Suppressor macrophage treated with lipopolysaccharide for 4 hours (primary cell): Measurements from ENCODE around the gene WDR45B.
"Not testable (repeated sequence)": the region's sequence is repeated elsewhere in the genome, so short reads cannot be mapped to it uniquely, and the experiment has no call there.

ENCODE experiments used
- DNase-seq: peaks from one replicate; pipeline ENCODE4 v3.0.0-alpha.2; 2020

Gene WDR45B

DNA sequence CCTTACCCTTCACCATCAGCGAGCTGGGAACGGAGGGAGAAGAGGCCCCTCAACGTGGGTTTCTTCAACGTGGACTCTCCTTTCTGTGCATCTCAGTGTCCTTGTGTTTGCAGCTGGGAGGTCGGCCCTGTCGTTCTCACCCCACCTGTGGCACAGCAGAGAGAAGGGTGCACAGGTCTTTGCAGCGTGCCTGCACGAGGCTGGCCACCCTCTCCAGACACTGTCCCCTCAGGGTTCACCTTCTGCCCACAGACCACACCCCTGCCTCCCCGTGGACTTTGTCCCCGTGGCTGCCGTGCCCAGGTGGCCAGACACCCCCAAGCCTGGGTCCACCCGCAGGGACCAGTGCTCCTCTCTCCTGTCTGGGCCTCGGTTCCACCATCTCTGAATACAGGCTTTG is 7.3 kb upstream of the WDR45B start:
- DNase-seq, result no peak

DNA sequence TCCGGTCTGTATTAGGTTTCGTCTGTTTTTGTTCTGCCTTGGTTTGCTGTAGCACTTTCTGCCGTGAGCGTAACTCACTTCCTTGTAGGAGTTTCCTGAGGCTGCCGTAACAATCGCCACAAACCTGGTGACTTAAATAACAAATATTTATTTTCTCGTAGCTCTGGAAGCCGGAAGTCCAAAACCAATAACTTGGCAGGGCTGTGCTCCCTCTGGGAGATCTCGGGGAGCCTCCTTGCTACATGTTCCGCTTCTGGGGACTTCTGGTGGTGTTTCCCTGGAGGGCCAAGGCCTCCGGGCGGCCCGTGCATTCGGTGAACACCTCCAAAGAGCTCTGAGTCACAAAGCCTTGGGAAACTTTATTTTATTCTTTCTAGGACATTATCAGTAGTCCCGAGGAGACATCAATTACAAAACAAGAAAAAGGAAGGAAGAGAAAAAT is 6.8 kb upstream of the WDR45B start:
- DNase-seq, result peak; percentile 63

- DNase-seq, result not testable (repeated sequence)
Measured at GRCh38 chr17:82654611-82655010, 6.4 kb upstream of the WDR45B start.

GRCh38 chr17:82653651-82654528 is 5.6 kb upstream of the WDR45B start:
- DNase-seq, result no peak

- no peak for DNase-seq
Measured at GRCh38 chr17:82650723-82651122, 2.5 kb upstream of the WDR45B start.

DNA sequence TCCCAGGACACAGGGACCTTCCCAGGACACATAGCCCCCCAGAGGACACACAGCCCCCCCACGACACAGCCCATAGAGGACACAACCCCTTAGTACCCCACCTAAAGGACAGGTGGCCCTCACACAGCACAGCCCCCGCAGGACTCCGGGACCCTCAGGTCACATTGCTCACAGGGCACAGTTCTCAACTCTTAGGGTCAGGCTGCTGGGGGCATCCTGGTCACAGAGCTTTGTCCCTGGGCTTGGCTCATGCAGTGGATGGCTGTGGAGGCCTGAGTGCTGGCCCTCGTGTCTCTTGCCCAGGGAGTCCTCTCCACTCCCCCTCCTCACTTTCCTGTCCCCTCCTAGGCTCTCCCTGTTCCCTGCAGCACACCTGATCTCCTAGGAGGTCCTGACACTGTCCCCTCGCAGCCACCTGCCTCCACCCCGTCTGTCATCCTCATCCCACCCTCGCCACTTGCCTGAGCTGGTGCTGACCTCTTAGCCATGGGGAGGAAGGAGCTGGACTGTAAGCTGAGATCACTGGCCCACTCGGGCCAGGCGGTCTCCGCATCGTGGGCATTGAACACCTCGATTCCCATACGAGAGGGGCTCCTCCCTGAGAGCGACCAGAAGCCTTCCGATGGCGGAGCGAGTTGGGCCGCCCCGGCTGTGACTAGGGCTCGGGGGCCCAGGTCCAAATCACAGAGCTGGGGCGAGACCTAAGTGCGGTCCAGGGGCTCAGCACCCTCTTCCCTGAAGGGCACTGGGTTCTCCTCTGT is 1.4 kb upstream of the WDR45B start:
- DNase-seq, result no peak

GRCh38 chr17:82648742-82649331 is 593 bp upstream of the WDR45B start:
- no peak for DNase-seq

DNA sequence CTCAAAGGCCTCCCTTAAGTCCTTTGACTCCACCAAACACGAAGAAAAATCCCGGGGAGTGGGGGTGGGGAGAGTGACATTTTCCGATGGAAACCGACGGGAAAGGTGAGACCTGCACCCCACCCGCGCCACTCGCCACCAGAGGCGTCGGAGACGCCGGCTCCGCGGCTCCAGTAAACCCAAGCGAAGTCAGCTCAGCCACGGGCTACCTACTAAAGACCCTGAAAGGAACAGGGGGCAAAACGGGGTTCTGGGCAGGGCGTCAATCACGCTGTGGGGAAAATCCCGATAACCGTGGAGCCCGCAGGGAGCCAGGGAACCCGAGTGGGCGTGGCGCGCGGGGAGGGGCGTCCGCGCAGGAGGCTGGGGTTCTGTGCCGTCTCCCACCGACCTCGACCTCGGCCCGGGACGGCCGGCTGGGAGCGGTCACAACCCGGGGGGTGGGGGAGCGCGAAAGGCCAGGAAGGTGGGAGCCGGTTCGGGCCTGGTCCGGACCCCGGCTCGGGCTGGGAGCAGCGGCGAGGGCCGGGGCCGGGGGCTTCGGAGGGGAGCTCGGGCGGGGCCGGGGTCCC is 565 bp downstream of the WDR45B start:
- DNase-seq, result peak; percentile 61

- no peak for DNase-seq
Measured at GRCh38 chr17:82645516-82645915, 2.7 kb downstream of the WDR45B start.

GRCh38 chr17:82644148-82644547 is 4.1 kb downstream of the WDR45B start:
- no peak for DNase-seq

DNA sequence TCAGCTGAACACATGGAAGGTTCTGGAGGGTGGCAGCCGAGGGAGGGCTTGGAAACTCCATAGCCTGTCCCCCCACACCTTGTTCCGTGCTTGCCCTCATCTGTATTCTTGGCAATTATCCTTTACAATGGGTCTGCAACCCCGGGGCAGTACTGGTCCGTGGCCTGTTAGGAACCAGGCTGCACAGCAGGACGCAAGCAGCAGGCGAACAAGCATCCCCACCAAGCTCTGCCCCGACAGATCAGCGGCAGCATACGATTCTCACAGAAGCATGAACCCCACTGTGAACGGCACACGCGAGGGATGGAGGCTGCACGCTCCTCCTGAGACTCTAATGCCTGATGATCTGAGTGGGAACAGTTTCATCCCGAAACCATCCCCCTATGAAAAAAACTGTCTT is 6.2 kb downstream of the WDR45B start:
- no peak for DNase-seq

- peak; percentile 39 for DNase-seq
Measured at GRCh38 chr17:82640036-82640435, 8.2 kb downstream of the WDR45B start.

DNA sequence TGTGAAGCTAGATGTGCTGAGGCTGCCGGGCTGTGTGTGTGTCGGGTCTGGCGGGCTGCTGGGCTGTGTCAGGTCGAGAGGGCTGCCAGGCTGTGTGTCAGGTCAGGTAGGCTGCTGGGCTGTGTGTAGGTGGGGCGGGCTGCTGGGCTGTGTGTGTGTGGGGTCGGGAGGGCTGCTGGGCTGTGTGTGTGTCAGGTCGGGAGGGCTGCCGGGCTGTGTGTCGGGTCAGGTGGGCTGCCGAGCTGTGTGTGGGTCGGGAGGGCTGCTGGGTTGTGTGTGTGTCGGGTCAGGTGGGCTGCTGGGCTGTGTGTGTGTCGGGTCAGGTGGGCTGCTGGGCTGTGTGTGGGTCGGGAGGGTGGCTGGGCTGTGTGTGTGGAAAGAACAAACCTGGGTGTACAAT is 8.6 kb downstream of the WDR45B start:
- DNase-seq, result no peak

- no peak for DNase-seq
Measured at GRCh38 chr17:82638183-82638773, 10.0 kb downstream of the WDR45B start.

- DNase-seq, result no peak
Measured at GRCh38 chr17:82636626-82637598, 11.3 kb downstream of the WDR45B start.

DNA sequence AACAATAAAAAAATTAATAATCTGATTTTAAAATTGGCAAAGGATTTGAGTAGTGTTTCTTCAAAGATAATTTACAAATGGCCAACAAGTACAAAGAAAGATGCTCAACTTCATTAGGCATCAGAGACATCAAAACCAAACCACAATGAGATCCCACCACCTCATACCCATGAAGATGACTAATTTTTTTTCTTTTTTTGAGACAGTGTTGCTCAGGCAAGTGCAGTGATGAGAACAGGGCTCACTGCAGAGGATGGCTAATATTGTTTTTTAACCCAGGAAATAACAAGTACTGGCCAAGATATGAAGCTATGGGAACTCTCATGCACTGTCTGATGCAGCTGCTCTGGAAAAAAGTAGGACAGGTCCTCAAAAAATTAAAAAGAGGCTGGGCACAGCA is 14.9 kb downstream of the WDR45B start:
- DNase-seq, result no peak

- peak; percentile 49 for DNase-seq
Measured at GRCh38 chr17:82632451-82632850, 15.8 kb downstream of the WDR45B start.

- no peak for DNase-seq
Measured at GRCh38 chr17:82631544-82631943, 16.7 kb downstream of the WDR45B start.

DNA sequence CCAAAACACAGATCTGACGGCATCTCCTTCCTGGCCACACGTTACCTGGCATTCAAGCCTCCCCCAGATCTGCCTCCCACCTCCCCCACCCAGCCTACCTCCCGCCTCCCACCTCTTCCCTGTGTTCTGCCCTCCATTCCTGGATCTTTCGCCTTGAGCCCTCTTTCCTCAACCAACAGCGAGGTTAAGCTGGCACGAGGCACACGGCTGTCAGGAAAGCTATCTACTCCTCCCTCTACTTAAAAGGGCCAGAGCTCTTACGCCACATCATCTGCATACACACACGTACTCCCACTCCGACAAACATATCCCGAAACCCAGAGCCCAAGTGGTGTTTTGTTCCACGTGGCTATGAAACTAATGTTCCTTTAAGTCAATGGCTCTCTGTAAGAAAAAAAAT is 18.0 kb downstream of the WDR45B start:
- no peak for DNase-seq

DNA sequence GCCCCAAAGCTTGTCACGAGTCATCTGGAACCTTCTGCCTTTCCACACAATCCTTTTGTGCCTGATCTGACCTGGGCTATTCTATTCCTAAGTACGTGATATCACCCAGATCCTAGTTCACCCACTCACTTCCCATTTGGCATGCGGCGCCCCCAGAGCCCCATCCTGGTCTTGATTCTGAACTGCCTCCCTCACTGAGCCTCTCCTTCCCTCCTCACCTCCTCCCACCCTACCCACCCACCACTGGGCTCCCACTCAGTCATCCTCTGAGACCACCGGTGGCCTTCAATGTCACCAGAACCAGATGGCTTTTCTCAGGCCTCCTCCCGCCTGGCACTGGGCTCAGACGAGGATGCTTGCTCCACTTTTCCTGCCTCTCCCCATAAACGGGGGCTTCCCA is 18.5 kb downstream of the WDR45B start:
- no peak for DNase-seq

GRCh38 chr17:82627405-82627804 is 20.8 kb downstream of the WDR45B start:
- no peak for DNase-seq

DNA sequence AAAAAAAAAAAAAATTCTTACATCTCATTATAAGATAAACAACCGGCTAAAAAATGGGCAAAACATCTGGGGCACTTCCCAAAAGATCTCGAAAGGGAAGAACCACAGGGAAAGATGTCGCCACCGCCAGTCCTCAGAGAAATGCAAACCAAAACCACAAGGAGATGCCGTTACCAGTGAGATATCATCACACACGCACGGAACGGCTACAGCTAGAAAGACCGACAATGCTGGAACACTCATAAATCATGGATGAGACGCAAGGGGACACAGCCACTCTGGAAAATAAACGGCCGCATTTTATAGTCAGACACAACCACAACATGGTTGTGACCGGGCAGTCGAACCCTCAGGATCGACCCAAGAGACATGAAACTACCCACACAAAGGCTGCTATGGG is 24.5 kb downstream of the WDR45B start:
- peak; percentile 73 for DNase-seq
